SU-DHL-6 (cell line): ENCODE results near the gene RMDN3.

Experiments used
- EZH2phosphoT487 ChIP-seq: fragments of 200-600 bp; sonication (generic), shearing (Covaris generic); conservative IDR thresholded peaks from 2 replicates; pipeline ENCODE4 v1.6.1; 2018; ENCODE audit warnings: mild to moderate bottlenecking, antibody characterized with exemption, low read length, moderate library complexity, mixed read lengths
- TF ChIP-seq, protein P1 (sequence below): fragments of 200-600 bp; sonication (generic); IDR thresholded peaks from one replicate; pipeline ENCODE4 v1.5.1; 2017; ENCODE audit warnings: antibody characterized with exemption, mild to moderate bottlenecking, low read length, moderate library complexity; ENCODE audit not compliant: insufficient read depth, poor library complexity, severe bottlenecking

DNA sequence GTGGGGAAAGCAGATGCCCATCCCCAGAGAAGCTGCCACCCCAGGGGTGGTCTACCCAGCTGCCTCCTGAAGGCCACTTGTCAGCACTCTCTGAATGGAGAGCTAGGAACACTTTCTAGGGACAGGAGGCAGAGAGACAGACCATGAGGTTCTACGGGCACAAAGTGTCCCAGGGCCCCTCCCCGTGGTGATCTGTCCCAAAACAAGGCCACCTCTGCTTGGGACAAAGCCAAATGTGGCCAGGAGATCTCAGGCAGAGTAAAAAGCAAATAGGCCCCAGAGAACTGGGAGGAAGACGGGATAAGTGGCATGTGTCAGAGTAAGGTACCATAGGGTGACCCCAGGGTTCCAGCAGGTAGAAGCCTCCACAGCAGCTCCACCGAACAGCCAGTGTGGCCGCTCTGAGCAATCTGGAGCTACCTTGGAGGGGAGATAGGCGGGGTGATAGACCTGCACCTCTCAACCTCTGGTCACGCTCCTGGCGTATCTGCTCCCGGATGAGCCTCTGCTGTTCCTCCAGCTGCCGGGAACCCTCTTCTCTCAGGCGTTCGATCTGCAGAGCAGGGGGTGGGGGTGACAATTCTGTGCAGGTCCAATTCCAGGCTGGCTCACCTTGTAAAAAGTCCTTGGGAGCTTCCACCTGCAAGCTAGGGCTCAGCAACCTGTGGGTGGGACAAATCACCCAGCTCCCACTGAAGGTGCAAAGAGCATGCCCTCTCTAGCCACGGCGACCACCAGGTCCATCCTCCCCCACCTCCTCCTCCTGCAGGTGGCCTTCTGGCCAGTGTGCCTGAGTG is 20.9 kb upstream of the RMDN3 start:
- TF ChIP-seq, protein P1, sequence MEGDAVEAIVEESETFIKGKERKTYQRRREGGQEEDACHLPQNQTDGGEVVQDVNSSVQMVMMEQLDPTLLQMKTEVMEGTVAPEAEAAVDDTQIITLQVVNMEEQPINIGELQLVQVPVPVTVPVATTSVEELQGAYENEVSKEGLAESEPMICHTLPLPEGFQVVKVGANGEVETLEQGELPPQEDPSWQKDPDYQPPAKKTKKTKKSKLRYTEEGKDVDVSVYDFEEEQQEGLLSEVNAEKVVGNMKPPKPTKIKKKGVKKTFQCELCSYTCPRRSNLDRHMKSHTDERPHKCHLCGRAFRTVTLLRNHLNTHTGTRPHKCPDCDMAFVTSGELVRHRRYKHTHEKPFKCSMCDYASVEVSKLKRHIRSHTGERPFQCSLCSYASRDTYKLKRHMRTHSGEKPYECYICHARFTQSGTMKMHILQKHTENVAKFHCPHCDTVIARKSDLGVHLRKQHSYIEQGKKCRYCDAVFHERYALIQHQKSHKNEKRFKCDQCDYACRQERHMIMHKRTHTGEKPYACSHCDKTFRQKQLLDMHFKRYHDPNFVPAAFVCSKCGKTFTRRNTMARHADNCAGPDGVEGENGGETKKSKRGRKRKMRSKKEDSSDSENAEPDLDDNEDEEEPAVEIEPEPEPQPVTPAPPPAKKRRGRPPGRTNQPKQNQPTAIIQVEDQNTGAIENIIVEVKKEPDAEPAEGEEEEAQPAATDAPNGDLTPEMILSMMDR: no peak
- no peak for TF ChIP-seq EZH2phosphoT487
